Measurements from ENCODE around the gene NHERF2. TPM values are rescaled to one million over a fixed set of nuclear protein-coding genes. Genes with fewer than 3 reads are reported as not detected.
"Not testable (repeated sequence)": the region's sequence is repeated elsewhere in the genome, so short reads cannot be mapped to it uniquely, and the experiment has no call there.

The NHERF2 gene
- total RNA-seq, 2 donors from 2014 or later: 66.0 to 84.1 TPM

DNA sequence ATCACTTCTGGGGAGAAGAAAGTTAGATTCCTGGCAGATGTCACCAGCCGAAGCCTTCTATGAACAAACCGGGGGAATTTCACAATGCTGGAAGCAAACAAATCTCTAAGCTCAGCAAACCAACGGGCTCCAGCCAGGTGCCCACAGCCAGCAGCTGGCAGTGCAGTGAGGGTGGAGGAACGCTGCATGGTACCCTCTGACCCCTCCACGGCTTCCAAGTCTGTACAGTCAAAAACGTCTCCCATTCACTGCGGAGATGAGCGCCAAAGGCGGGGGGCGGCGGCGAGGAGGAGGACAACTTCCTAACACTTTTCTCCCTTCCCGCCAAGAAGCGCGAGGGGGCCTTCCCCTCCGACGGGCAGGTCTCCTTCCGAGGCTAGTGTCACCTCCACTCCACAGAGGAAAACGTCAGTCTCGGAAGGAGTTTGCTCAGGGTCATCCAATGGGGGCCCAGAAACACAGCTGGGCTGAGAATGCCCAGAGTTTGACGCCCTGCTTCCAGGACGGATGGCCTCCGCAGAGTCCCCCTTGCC, 18.0 kb upstream of the NHERF2 start:
- Histone ChIP-seq H3K9me3 (no peaks in the 10 kb centered on the region), H3K27me3 (replicated peaks; ENCODE audit: insufficient read depth) (no peaks in the 10 kb centered on the region), H3K4me3 (peak overlapping the region; percentile 98), H3K4me1 (ENCODE audit: control insufficient read depth in 1 of 2, low read depth in 2 of 2) (peaks cover 30 to 53% of the 10 kb centered on the region in 2 donors), H3K36me3 (no peaks in the 10 kb centered on the region), H3K27ac (peak overlapping the region; percentile 65 to 79)
- no peak for DNase-seq (ENCODE audit: low spot score)
- no peak for ATAC-seq (ENCODE audit: insufficient number of reproducible peaks, low FRiP score, low read depth)
- no peak for TF ChIP-seq CTCF (IDR thresholded peaks at IDR 0.05)

GRCh38 chr16:2009164-2009711, 17.5 kb upstream of the NHERF2 start:
- ATAC-seq (ENCODE audit: insufficient number of reproducible peaks, low FRiP score, low read depth) (no peak), DNase-seq (ENCODE audit: low spot score) (no peak)
- Histone ChIP-seq H3K27ac (peak overlapping the region; percentile 65 to 79), H3K9me3 (no peaks in the 10 kb centered on the region), H3K4me1 (ENCODE audit: control insufficient read depth in 1 of 2, low read depth in 2 of 2) (peaks cover 27 to 47% of the 10 kb centered on the region in 2 donors), H3K27me3 (replicated peaks; ENCODE audit: insufficient read depth) (no peaks in the 10 kb centered on the region), H3K36me3 (no peaks in the 10 kb centered on the region), H3K4me3 (peak overlapping the region; percentile 98)
- no peak for TF ChIP-seq CTCF (IDR thresholded peaks at IDR 0.05)

GRCh38 chr16:2009791-2010510, 16.8 kb upstream of the NHERF2 start, which contains the start of gene ZNF598:
TSS of gene ZNF598 (minus strand) at chr16:2009821.
- H3K9me3 ChIP-seq: no peaks in the 10 kb centered on the region
- DNase-seq (ENCODE audit: low spot score) (peak; percentile 28), ATAC-seq (ENCODE audit: insufficient number of reproducible peaks, low FRiP score, low read depth) (peak; percentile 90)
- no peak for TF ChIP-seq CTCF (IDR thresholded peaks at IDR 0.05)
- H3K4me3 ChIP-seq: peak within 1 kb of the TSS; percentile 98
- H3K36me3 ChIP-seq: no peaks in the 10 kb centered on the region
- peak within 1 kb of the TSS; percentile 79 for H3K27ac ChIP-seq
- H3K4me1 ChIP-seq (ENCODE audit: control insufficient read depth in 1 of 2, low read depth in 2 of 2): peaks cover 24 to 40% of the 10 kb centered on the region in 2 donors
- no peaks in the 10 kb centered on the region for H3K27me3 ChIP-seq (replicated peaks; ENCODE audit: insufficient read depth)

GRCh38 chr16:2011726-2012125, 15.0 kb upstream of the NHERF2 start:
- not testable (repeated sequence) for H3K27ac ChIP-seq; ATAC-seq (ENCODE audit: insufficient number of reproducible peaks, low FRiP score, low read depth)
- peaks cover 24 to 32% of the 10 kb centered on the region in 2 donors for H3K4me1 ChIP-seq (ENCODE audit: control insufficient read depth in 1 of 2, low read depth in 2 of 2)

DNA sequence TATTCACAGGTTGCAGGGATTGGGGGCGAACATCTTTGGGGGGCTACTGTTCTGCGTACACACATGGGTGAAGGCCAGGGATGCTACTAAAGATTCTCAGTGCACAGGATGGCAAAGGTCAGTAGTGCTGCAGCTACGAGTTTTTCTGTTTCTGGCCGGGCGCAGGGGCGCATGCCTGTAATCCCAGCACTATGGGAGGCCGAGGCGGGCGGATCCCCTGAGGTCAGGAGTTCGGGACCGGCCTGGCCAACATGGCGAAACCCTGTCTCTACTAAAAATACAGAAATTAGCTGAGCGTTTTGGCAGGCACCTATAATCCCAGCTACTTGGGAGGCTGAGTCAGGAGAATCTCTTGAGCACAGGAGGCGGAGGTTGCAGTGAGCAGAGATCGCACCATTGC, 13.2 kb upstream of the NHERF2 start:
- no peaks in the 10 kb centered on the region for H3K9me3 ChIP-seq
- DNase-seq (ENCODE audit: low spot score): no peak
- H3K4me1 ChIP-seq (ENCODE audit: control insufficient read depth in 1 of 2, low read depth in 2 of 2): peaks cover 6 to 14% of the 10 kb centered on the region in 2 donors
- no peak overlapping the region for H3K27ac ChIP-seq
- H3K27me3 ChIP-seq (replicated peaks; ENCODE audit: insufficient read depth): no peaks in the 10 kb centered on the region
- no peak for ATAC-seq (ENCODE audit: insufficient number of reproducible peaks, low FRiP score, low read depth)
- no peak for TF ChIP-seq CTCF (IDR thresholded peaks at IDR 0.05)
- no peak overlapping the region for H3K4me3 ChIP-seq
- H3K36me3 ChIP-seq: no peaks in the 10 kb centered on the region

More at GRCh38 chr16:2011726-2012125, 15.0 kb upstream of the NHERF2 start:
- H3K36me3 ChIP-seq; DNase-seq (ENCODE audit: low spot score); H3K4me3 ChIP-seq; H3K27me3 ChIP-seq (replicated peaks; ENCODE audit: insufficient read depth); H3K9me3 ChIP-seq: not testable (repeated sequence)
